Ectodermal cell (in vitro differentiated cells): ENCODE results near the gene SPOCK3.
"Not testable (repeated sequence)": the region's sequence is repeated elsewhere in the genome, so short reads cannot be mapped to it uniquely, and the experiment has no call there.

Source experiments
- H3K27ac ChIP-seq: 2 replicates; pipeline ENCODE4 v1.7.0; 2013; ENCODE audit warnings: mild to moderate bottlenecking, low read depth, low read length; ENCODE audit not compliant: insufficient read depth, poor library complexity, severe bottlenecking
- H3K27me3 ChIP-seq: 2 replicates; pipeline ENCODE4 v1.7.0; 2013; ENCODE audit warnings: mild to moderate bottlenecking, low read length; ENCODE audit not compliant: insufficient read depth, control insufficient read depth, poor library complexity, severe bottlenecking
- H3K36me3 ChIP-seq: one replicate; pipeline ENCODE4 v1.7.0; 2013; ENCODE audit warnings: low read length; ENCODE audit not compliant: control insufficient read depth, insufficient read depth
- H3K4me1 ChIP-seq: one replicate; pipeline ENCODE4 v1.7.0; 2013; ENCODE audit warnings: low read length; ENCODE audit not compliant: control insufficient read depth, insufficient read depth
- H3K4me3 ChIP-seq: 2 replicates; pipeline ENCODE4 v1.7.0; 2013; ENCODE audit warnings: low read depth, low read length, control low read depth; ENCODE audit not compliant: insufficient read depth
- H3K9me3 ChIP-seq: 2 replicates; pipeline ENCODE4 v1.7.0; 2013; ENCODE audit warnings: mild to moderate bottlenecking, low read length, moderate library complexity; ENCODE audit not compliant: control insufficient read depth
- WGBS, 2 experiments: methylation state at CpG; one replicate each; pipeline ENCODE4 v1.1.7; 2013; ENCODE audit warnings: missing lambda C conversion rate in 2 of 2; 5-methylcytosine and 5-hydroxymethylcytosine counted together

SPOCK3 gene

GRCh38 chr4:166850398-166850797 lies 383.9 kb downstream of the SPOCK3 start:
- not testable (repeated sequence) for H3K9me3 ChIP-seq, H3K27me3 ChIP-seq, H3K4me1 ChIP-seq, H3K36me3 ChIP-seq, H3K4me3 ChIP-seq, H3K27ac ChIP-seq
- 95% methylated on average over 23 of the region's 23 CpGs for whole genome bisulfite sequencing, 2 experiments

- Histone ChIP-seq H3K9me3 (no peaks in the 10 kb centered on the region), H3K27me3 (no peaks in the 10 kb centered on the region), H3K4me3 (no peak overlapping the region), H3K27ac (no peak overlapping the region), H3K4me1 (no peaks in the 10 kb centered on the region), H3K36me3 (no peaks in the 10 kb centered on the region)
Observed at GRCh38 chr4:166846939-166847338, 387.4 kb downstream of the SPOCK3 start.

- Histone ChIP-seq H3K36me3 (no peaks in the 10 kb centered on the region), H3K4me1 (no peaks in the 10 kb centered on the region), H3K27ac (no peak overlapping the region), H3K9me3 (no peaks in the 10 kb centered on the region), H3K27me3 (no peaks in the 10 kb centered on the region), H3K4me3 (no peak overlapping the region)
- 96 to 98% methylated on average over 24 of the region's 24 CpGs for WGBS, 2 experiments
Observed at GRCh38 chr4:166842795-166843261, 391.5 kb downstream of the SPOCK3 start.

GRCh38 chr4:166839615-166840251 lies 394.6 kb downstream of the SPOCK3 start:
- no peaks in the 10 kb centered on the region for H3K27me3 ChIP-seq
- H3K9me3 ChIP-seq: no peaks in the 10 kb centered on the region
- H3K4me1 ChIP-seq: no peaks in the 10 kb centered on the region
- no peaks in the 10 kb centered on the region for H3K36me3 ChIP-seq
- no peak overlapping the region for H3K4me3 ChIP-seq
- WGBS, 2 experiments: 88 to 96% methylated on average over 2 to 4 of the region's 4 CpGs
- H3K27ac ChIP-seq: no peak overlapping the region

- no peaks in the 10 kb centered on the region for H3K27me3 ChIP-seq
- no peaks in the 10 kb centered on the region for H3K4me1 ChIP-seq
- no peaks in the 10 kb centered on the region for H3K36me3 ChIP-seq
- WGBS, 2 experiments: 94 to 100% methylated on average over 1 of the region's 1 CpG
- no peaks in the 10 kb centered on the region for H3K9me3 ChIP-seq
- no peak overlapping the region for H3K4me3 ChIP-seq
- no peak overlapping the region for H3K27ac ChIP-seq
Observed at GRCh38 chr4:166838975-166839614, 395.2 kb downstream of the SPOCK3 start.

GRCh38 chr4:166836865-166837264 lies 397.4 kb downstream of the SPOCK3 start:
- WGBS, 2 experiments: 97 to 100% methylated on average over 1 of the region's 1 CpG
- Histone ChIP-seq H3K36me3 (no peaks in the 10 kb centered on the region), H3K27ac (no peak overlapping the region), H3K4me1 (no peaks in the 10 kb centered on the region), H3K27me3 (no peaks in the 10 kb centered on the region), H3K4me3 (no peak overlapping the region), H3K9me3 (no peaks in the 10 kb centered on the region)

GRCh38 chr4:166827629-166828028 lies 406.7 kb downstream of the SPOCK3 start:
- no peaks in the 10 kb centered on the region for H3K36me3 ChIP-seq
- no peaks in the 10 kb centered on the region for H3K27me3 ChIP-seq
- no peak overlapping the region for H3K4me3 ChIP-seq
- WGBS, 2 experiments: 87% methylated on average over 1 of the region's 1 CpG; no CpG with 5 or more reads in 1 of the 2 experiments
- H3K4me1 ChIP-seq: no peaks in the 10 kb centered on the region
- H3K27ac ChIP-seq: no peak overlapping the region
- no peaks in the 10 kb centered on the region for H3K9me3 ChIP-seq

- no peaks in the 10 kb centered on the region for H3K4me1 ChIP-seq
- WGBS, 2 experiments: 38 to 100% methylated on average over 1 of the region's 1 CpG
- no peaks in the 10 kb centered on the region for H3K9me3 ChIP-seq
- H3K36me3 ChIP-seq: no peaks in the 10 kb centered on the region
- no peak overlapping the region for H3K27ac ChIP-seq
- H3K4me3 ChIP-seq: no peak overlapping the region
- H3K27me3 ChIP-seq: no peaks in the 10 kb centered on the region
Observed at GRCh38 chr4:166827167-166827566, 407.1 kb downstream of the SPOCK3 start.

- Histone ChIP-seq H3K4me3 (no peak overlapping the region), H3K27me3 (no peaks in the 10 kb centered on the region), H3K27ac (no peak overlapping the region), H3K4me1 (no peaks in the 10 kb centered on the region), H3K9me3 (no peaks in the 10 kb centered on the region), H3K36me3 (no peaks in the 10 kb centered on the region)
- WGBS, 2 experiments: 62 to 63% methylated on average over 3 of the region's 3 CpGs
Observed at GRCh38 chr4:166823848-166824247, 410.4 kb downstream of the SPOCK3 start.

- WGBS, 2 experiments: 94 to 96% methylated on average over 1 of the region's 1 CpG
- Histone ChIP-seq H3K9me3 (no peaks in the 10 kb centered on the region), H3K4me3 (no peak overlapping the region), H3K27ac (no peak overlapping the region), H3K36me3 (no peaks in the 10 kb centered on the region), H3K27me3 (no peaks in the 10 kb centered on the region), H3K4me1 (no peaks in the 10 kb centered on the region)
Observed at GRCh38 chr4:166823126-166823525, 411.2 kb downstream of the SPOCK3 start.
